ENCODE results near the gene MIXL1.
"Not testable (repeated sequence)": the region's sequence is repeated elsewhere in the genome, so short reads cannot be mapped to it uniquely, and the experiment has no call there.

The MIXL1 gene

GRCh38 chr1:226215239-226215638, 8.2 kb upstream of the MIXL1 start:
- DNase-seq (ENCODE audit: low read depth, low spot score) = no peak

GRCh38 chr1:226216056-226216455, 7.4 kb upstream of the MIXL1 start:
- no peak for DNase-seq (ENCODE audit: low read depth, low spot score)

GRCh38 chr1:226217273-226217672, 6.2 kb upstream of the MIXL1 start:
- no peak for DNase-seq (ENCODE audit: low read depth, low spot score)

- DNase-seq (ENCODE audit: low read depth, low spot score) = no peak
Measured at GRCh38 chr1:226220473-226221189, 2.8 kb upstream of the MIXL1 start.

- DNase-seq (ENCODE audit: low read depth, low spot score) = no peak
Measured at GRCh38 chr1:226222686-226223085, 778 bp upstream of the MIXL1 start.

- DNase-seq (ENCODE audit: low read depth, low spot score) = no peak
Measured at GRCh38 chr1:226223786-226224244, 351 bp downstream of the MIXL1 start.

GRCh38 chr1:226226601-226227000, 3.1 kb downstream of the MIXL1 start:
- DNase-seq (ENCODE audit: low read depth, low spot score) = no peak

- no peak for DNase-seq (ENCODE audit: low read depth, low spot score)
Measured at GRCh38 chr1:226233293-226233692, 9.8 kb downstream of the MIXL1 start.

- DNase-seq (ENCODE audit: low read depth, low spot score) = no peak
Measured at GRCh38 chr1:226233806-226234205, 10.3 kb downstream of the MIXL1 start.

- DNase-seq (ENCODE audit: low read depth, low spot score) = no peak
Measured at GRCh38 chr1:226236826-226237225, 13.4 kb downstream of the MIXL1 start.

- no peak for DNase-seq (ENCODE audit: low read depth, low spot score)
Measured at GRCh38 chr1:226239421-226239820, 16.0 kb downstream of the MIXL1 start.

GRCh38 chr1:226248091-226248490, 24.6 kb downstream of the MIXL1 start:
- no peak for DNase-seq (ENCODE audit: low read depth, low spot score)

- DNase-seq (ENCODE audit: low read depth, low spot score) = no peak
Measured at GRCh38 chr1:226248796-226249195, 25.3 kb downstream of the MIXL1 start.

- no peak for DNase-seq (ENCODE audit: low read depth, low spot score)
Measured at GRCh38 chr1:226250511-226250910, 27.0 kb downstream of the MIXL1 start.

- DNase-seq (ENCODE audit: low read depth, low spot score) = not testable (repeated sequence)
Measured at GRCh38 chr1:226252841-226253240, 29.4 kb downstream of the MIXL1 start.

GRCh38 chr1:226253933-226254332, 30.5 kb downstream of the MIXL1 start:
- no peak for DNase-seq (ENCODE audit: low read depth, low spot score)

GRCh38 chr1:226255380-226255779, 31.9 kb downstream of the MIXL1 start:
- no peak for DNase-seq (ENCODE audit: low read depth, low spot score)

GRCh38 chr1:226261818-226262217, 38.4 kb downstream of the MIXL1 start:
- DNase-seq (ENCODE audit: low read depth, low spot score) = no peak

GRCh38 chr1:226268421-226269124, 45.1 kb downstream of the MIXL1 start:
- DNase-seq (ENCODE audit: low read depth, low spot score) = no peak

- not testable (repeated sequence) for DNase-seq (ENCODE audit: low read depth, low spot score)
Measured at GRCh38 chr1:226272233-226272902, 48.9 kb downstream of the MIXL1 start.

GRCh38 chr1:226274138-226274537, 50.7 kb downstream of the MIXL1 start:
- DNase-seq (ENCODE audit: low read depth, low spot score) = no peak

GRCh38 chr1:226276077-226276682, 52.7 kb downstream of the MIXL1 start:
- DNase-seq (ENCODE audit: low read depth, low spot score) = no peak
